Small intestine (tissue), 7 donors: ENCODE data around the gene SEC16A. TPM values are rescaled to one million over a fixed set of nuclear protein-coding genes. Genes with fewer than 3 reads are reported as not detected.

Experiments
- DNase-seq, 2 donors: peaks; one replicate each; pipeline versions ENCODE4 v3.0.0 to v3.0.0-alpha.2; 2013
- FAIRE-seq: peaks from 2 replicates; lab custom pipeline; 2012; peaks lifted over from hg19 to GRCh38; lab: Jason Lieb, UNC
- H3K27ac ChIP-seq, 3 donors: one replicate each; pipeline ENCODE4 v1.5.1; 2013; ENCODE audit warnings: low read length in 2 of 3, mild to moderate bottlenecking in 2 of 3, control low read depth in 1 of 3, inconsistent platforms in 1 of 3, low read depth in 1 of 3, moderate library complexity in 1 of 3
- H3K27me3 ChIP-seq, 3 donors: one replicate each; pipeline ENCODE4 v1.6.1; 2013; ENCODE audit warnings: low read length in 3 of 3, inconsistent platforms in 1 of 3; ENCODE audit not compliant: control insufficient read depth in 3 of 3, insufficient read depth in 3 of 3
- H3K36me3 ChIP-seq, 3 donors: one replicate each; pipeline ENCODE4 v1.6.1; 2013; ENCODE audit warnings: low read length in 3 of 3, inconsistent platforms in 1 of 3, low read depth in 1 of 3, mild to moderate bottlenecking in 1 of 3, moderate library complexity in 1 of 3; ENCODE audit not compliant: control insufficient read depth in 3 of 3, insufficient read depth in 2 of 3
- H3K4me1 ChIP-seq, 3 donors: one replicate each; pipeline ENCODE4 v1.6.1; 2013; ENCODE audit warnings: low read length in 2 of 3, inconsistent platforms in 1 of 3, low read depth in 1 of 3, mild to moderate bottlenecking in 1 of 3, moderate library complexity in 1 of 3; ENCODE audit not compliant: control insufficient read depth in 3 of 3, insufficient read depth in 2 of 3
- H3K4me3 ChIP-seq, 3 donors: one replicate each; pipeline ENCODE4 v1.5.1; 2013; ENCODE audit warnings: low read length in 3 of 3, control low read depth in 1 of 3, inconsistent platforms in 1 of 3, low read depth in 1 of 3, mild to moderate bottlenecking in 1 of 3, moderate library complexity in 1 of 3
- H3K9me3 ChIP-seq, 2 donors: one replicate each; pipeline ENCODE4 v1.6.1; 2013; ENCODE audit warnings: low read depth in 1 of 2, low read length in 1 of 2; ENCODE audit not compliant: control insufficient read depth in 2 of 2, insufficient read depth in 1 of 2
- WGBS, 3 donors: extraction: QIAGEN DNeasy Blood & Tissue Kit; methylation state at CpG; one replicate each; pipeline ENCODE4 v1.1.7; 2013; 5-methylcytosine and 5-hydroxymethylcytosine counted together
- polyA plus RNA-seq, 4 donors: library from polyadenylated mRNA; stranded (reverse) in 3 of 4; unstranded in 1 of 4; fragments of 200-250 nt in 3 of 4; fragments of 120-200 nt in 1 of 4; gene quantifications; one replicate each; pipeline versions ENCODE4 v1.2.1 to v1.2.3, GENCODE V29; 2013
- donor health status: healthy with polysubstance abuse.
- donor health status: control.
- donor health status: control.
- donor health status: Bipolar disorder and iron deficiency.
- donor health status: healthy.

The SEC16A gene
- polyA plus RNA-seq, 4 donors, result 37.4 to 54.8 (median 39.7) TPM

GRCh38 chr9:136502196-136502595 is 19.4 kb upstream of the SEC16A start:
- WGBS, 3 donors, result 94 to 96% (median 95%) methylated on average over 32 to 38 of the region's 38 CpGs
- no peak overlapping the region for H3K27ac ChIP-seq
- peaks cover 44 to 95% (median 47%) of the 10 kb centered on the region in 3 donors for H3K36me3 ChIP-seq
- no peak overlapping the region for H3K4me3 ChIP-seq
- no peaks in the 10 kb centered on the region for H3K4me1 ChIP-seq
- H3K9me3 ChIP-seq, result no peaks in the 10 kb centered on the region
- DNase-seq (no peak), FAIRE-seq (no peak)
- H3K27me3 ChIP-seq, result no peaks in the 10 kb centered on the region

GRCh38 chr9:136501686-136502085 is 18.8 kb upstream of the SEC16A start:
- H3K9me3 ChIP-seq, result no peaks in the 10 kb centered on the region
- H3K4me3 ChIP-seq, result no peak overlapping the region
- no peak overlapping the region for H3K27ac ChIP-seq
- WGBS, 3 donors, result 90 to 93% (median 92%) methylated on average over 22 to 23 of the region's 23 CpGs
- H3K36me3 ChIP-seq, result peaks cover 43 to 95% (median 52%) of the 10 kb centered on the region in 3 donors
- no peaks in the 10 kb centered on the region for H3K4me1 ChIP-seq
- FAIRE-seq (no peak), DNase-seq (no peak)
- H3K27me3 ChIP-seq, result no peaks in the 10 kb centered on the region

GRCh38 chr9:136499935-136500910 is 17.4 kb upstream of the SEC16A start:
- H3K9me3 ChIP-seq, result no peaks in the 10 kb centered on the region
- H3K27ac ChIP-seq, result no peak overlapping the region
- H3K4me3 ChIP-seq, result no peak overlapping the region
- peaks cover 45 to 93% (median 53%) of the 10 kb centered on the region in 3 donors for H3K36me3 ChIP-seq
- WGBS, 3 donors, result 86 to 94% (median 94%) methylated on average over 46 to 50 of the region's 50 CpGs
- no peak for DNase-seq
- no peak for FAIRE-seq
- H3K4me1 ChIP-seq, result no peaks in the 10 kb centered on the region
- H3K27me3 ChIP-seq, result no peaks in the 10 kb centered on the region

GRCh38 chr9:136499071-136499934 is 16.5 kb upstream of the SEC16A start:
- FAIRE-seq (no peak), DNase-seq (no peak)
- Histone ChIP-seq H3K27me3 (no peaks in the 10 kb centered on the region), H3K27ac (no peak overlapping the region), H3K9me3 (no peaks in the 10 kb centered on the region), H3K4me1 (no peaks in the 10 kb centered on the region), H3K4me3 (no peak overlapping the region), H3K36me3 (peaks cover 36 to 93% (median 48%) of the 10 kb centered on the region in 3 donors)
- WGBS, 3 donors, result 89 to 92% (median 91%) methylated on average over 46 of the region's 46 CpGs

- Histone ChIP-seq H3K27me3 (no peaks in the 10 kb centered on the region), H3K9me3 (no peaks in the 10 kb centered on the region), H3K4me3 (no peak overlapping the region), H3K4me1 (no peaks in the 10 kb centered on the region), H3K36me3 (peaks cover 25 to 87% (median 39%) of the 10 kb centered on the region in 3 donors), H3K27ac (no peak overlapping the region)
- 77 to 84% (median 81%) methylated on average over 23 to 28 of the region's 28 CpGs for WGBS, 3 donors
- FAIRE-seq (no peak), DNase-seq (peak in 1 of 2 donors; percentile 6)
Measured at GRCh38 chr9:136497916-136498695, 15.3 kb upstream of the SEC16A start.

GRCh38 chr9:136496801-136497620 is 14.2 kb upstream of the SEC16A start:
- no peaks in the 10 kb centered on the region for H3K27me3 ChIP-seq
- H3K36me3 ChIP-seq, result peaks cover 20 to 81% (median 32%) of the 10 kb centered on the region in 3 donors
- WGBS, 3 donors, result 91 to 94% (median 93%) methylated on average over 51 to 56 of the region's 56 CpGs
- FAIRE-seq (no peak), DNase-seq (no peak)
- H3K9me3 ChIP-seq, result peaks cover 0 to 3% of the 10 kb centered on the region in 2 donors
- no peaks in the 10 kb centered on the region for H3K4me1 ChIP-seq
- no peak overlapping the region for H3K27ac ChIP-seq
- no peak overlapping the region for H3K4me3 ChIP-seq

- Histone ChIP-seq H3K4me1 (no peaks in the 10 kb centered on the region), H3K9me3 (peaks cover 0 to 3% of the 10 kb centered on the region in 2 donors), H3K36me3 (peaks cover 18 to 74% (median 26%) of the 10 kb centered on the region in 3 donors), H3K4me3 (no peak overlapping the region), H3K27ac (no peak overlapping the region), H3K27me3 (no peaks in the 10 kb centered on the region)
- WGBS, 3 donors, result 83 to 91% (median 86%) methylated on average over 11 to 18 of the region's 18 CpGs
- no peak for FAIRE-seq
- no peak for DNase-seq
Measured at GRCh38 chr9:136496181-136496580, 13.3 kb upstream of the SEC16A start.
